NT2/D1 (cell line): ENCODE data around the gene TMEM163.
"Not testable (repeated sequence)": the region's sequence is repeated elsewhere in the genome, so short reads cannot be mapped to it uniquely, and the experiment has no call there.

ENCODE experiments used
- SUZ12 ChIP-seq: IDR thresholded peaks from 2 replicates; pipeline ENCODE4 v1.6.1; 2011; ENCODE audit not compliant: insufficient read length, insufficient read depth; ENCODE audit errors: extremely low read depth
- ZNF274 ChIP-seq: IDR thresholded peaks from 2 replicates; pipeline ENCODE4 v1.6.1; 2011; ENCODE audit warnings: mild to moderate bottlenecking, low read depth, low read length

GRCh38 chr2:134751981-134752380, 33.2 kb upstream of the TMEM163 start:
- TF ChIP-seq ZNF274, SUZ12: not testable (repeated sequence)
